Stimulated activated CD4-positive, alpha-beta T cell treated with anti-CD3 and anti-CD28 coated beads, Interleukin-2, amount 100 ng/mL, for 24 hours (primary cell): ENCODE data around the gene ENO2.
A peak's percentile ranks its signal among the peaks of the same experiment; 100 is the strongest.

Source experiments
- DNase-seq, 2 donors: peaks; one replicate each; pipeline ENCODE4 v3.0.0-alpha.2; 2020

The ENO2 gene

DNA sequence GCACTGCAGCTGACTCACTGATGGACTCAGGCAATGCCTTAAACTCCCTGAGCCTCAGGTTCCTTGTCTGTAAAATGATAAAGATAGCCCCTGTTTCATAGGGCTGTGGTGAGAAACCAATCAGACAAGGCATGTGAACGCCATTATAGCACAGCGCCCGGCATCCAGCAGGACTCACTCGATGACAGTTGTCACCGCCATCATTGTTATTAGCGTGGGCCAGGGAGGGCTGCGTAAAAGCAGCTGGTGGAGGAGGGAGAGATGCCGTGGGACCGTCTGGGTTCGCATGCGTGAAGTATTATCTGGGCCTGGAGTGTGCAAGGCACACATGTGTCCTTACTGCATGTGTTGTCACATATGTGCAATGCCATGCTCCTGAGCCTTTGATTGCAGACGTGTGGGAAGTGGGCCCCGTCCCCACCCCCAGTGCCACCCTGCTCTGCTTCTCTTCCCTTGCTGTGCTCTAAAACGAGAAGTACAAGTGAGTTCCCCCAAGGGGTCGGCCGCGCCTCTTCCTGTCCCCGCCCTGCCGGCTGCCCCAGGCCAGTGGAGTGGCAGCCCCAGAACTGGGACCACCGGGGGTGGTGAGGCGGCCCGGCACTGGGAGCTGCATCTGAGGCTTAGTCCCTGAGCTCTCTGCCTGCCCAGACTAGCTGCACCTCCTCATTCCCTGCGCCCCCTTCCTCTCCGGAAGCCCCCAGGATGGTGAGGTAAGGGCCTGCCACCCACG, 36.6 kb downstream of the ENO2 start, which contains the start of gene PTPN6:
Gene PTPN6 (plus strand): TSS at position 546 of the 730 bp plus-strand sequence. CDS start 157 bp downstream, at position 703.
- peak; percentile 64 to 75 for DNase-seq

DNA sequence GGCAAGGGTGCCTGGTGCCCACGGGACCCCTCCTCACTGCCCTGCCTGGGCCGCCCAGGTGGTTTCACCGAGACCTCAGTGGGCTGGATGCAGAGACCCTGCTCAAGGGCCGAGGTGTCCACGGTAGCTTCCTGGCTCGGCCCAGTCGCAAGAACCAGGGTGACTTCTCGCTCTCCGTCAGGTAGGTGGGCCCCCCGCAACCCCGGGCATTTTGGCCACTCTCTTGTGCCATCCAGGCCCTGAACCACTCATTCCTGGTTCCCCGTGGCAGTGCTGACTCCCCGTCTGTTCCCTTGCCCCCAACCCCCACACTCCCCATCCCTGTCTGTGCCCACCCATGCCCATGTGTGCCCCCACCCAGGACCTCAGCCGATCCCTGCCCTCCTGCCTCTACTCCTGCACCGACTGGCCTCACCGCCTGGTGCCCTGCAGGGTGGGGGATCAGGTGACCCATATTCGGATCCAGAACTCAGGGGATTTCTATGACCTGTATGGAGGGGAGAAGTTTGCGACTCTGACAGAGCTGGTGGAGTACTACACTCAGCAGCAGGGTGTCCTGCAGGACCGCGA, 37.3 kb downstream of the ENO2 start:
- peak in 1 of 2 donors; percentile 46 for DNase-seq

DNA sequence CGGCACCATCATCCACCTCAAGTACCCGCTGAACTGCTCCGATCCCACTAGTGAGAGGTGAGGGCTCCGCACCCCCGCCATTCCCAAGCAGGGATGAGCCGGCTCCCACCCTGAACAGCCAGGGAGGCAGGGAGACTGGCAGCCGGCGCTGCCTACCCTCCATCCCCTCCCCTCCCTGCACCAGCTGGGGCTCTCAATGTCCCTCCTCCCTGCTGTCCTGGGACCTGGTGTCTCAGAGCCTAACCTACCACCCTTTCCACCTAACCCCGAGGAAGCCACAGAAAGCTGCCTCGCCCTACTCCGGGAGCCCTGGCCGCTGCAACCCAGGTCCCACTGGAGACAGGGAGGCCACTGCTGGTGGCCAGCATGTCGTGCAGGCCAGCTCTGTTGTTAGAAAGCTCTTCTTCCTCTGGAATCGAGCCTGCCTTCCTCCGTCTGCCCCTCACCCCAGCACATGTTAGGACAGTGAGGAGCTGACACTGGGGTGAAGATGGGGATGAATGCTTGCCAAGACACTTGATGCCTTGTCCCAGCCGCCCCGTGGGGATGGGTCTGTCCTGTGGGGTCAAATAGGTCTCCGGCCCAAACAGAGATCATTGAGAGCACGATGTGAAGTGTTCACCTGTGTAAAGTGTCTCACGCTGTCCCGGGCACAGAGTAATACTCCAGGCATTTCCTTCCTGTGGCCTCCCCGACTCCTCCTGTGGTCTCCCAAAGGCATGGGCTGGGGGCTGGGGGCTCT, 37.9 kb downstream of the ENO2 start:
- peak; percentile 39 to 52 for DNase-seq

DNA sequence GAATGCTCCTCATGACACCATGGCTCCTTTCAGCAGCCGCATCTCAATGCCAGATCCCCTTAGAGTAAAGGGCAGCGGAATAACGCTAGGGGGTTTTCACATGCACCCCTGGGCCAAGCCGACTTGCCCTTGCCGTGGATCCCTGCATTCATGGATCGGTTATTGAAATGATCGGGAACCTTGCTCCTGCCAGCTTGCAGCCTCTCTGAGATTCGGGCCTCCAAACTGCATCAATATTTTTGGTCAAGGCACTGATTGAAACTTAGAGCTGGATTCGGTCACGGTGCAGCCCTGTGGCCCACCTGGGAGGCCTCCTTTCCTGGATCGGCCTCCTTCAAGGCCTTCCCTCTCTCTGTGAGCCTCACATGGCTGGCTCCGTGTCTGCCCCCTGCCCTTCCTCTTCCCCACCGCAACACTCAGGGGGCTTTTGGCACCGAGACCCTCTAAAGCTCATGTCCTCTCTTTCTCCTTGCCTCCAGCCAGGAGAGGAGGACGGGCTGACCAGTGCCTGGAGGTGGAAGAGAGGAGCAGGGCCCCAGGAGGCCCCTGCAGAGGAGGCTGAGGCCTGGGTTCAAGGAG, 38.6 kb downstream of the ENO2 start:
- peak; percentile 39 to 48 for DNase-seq

DNA sequence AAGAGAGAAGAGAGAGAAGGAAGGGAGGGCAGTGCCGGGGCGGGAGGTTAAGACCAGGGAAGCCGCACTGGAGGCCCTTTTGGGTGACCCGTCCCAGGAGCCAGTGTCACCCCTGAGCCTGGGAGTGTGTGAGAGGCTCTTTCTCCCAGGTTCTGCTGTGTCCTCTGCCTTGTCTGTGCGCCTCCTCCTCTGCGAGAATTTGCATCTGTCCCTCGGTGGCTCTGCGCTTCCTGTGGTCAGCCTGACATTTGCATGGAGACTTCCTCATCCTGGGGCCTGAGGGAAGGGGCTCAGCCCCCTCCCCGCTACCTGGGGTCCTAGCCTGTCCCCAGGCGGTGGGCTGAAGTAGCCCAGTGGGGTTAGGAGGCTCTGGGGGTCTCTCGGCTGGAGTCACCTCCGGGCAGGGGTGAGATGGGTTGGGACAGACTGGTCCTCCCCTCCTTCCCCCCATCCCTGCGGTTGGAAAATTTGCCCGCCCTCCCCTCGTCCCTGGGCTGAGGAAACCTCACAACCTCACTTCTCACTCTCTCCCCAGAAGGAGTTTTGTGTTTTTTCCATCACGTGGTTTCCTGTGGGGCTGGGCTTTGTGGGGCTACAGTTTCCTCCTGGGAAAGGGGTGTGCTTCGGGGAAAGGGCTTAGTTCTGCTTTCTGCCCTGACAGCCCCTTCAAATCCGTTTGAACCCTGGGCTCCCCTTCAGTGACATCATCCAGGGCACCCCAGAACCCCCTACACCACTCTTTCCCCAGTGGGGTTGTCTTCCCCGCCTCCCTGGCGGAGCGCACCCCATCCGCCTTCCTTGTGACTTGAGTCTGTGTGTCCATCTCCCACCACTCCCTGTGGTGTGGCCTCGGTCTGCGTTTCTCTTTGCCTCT, 39.3 kb downstream of the ENO2 start:
- DNase-seq, result peak; percentile 81 to 84

DNA sequence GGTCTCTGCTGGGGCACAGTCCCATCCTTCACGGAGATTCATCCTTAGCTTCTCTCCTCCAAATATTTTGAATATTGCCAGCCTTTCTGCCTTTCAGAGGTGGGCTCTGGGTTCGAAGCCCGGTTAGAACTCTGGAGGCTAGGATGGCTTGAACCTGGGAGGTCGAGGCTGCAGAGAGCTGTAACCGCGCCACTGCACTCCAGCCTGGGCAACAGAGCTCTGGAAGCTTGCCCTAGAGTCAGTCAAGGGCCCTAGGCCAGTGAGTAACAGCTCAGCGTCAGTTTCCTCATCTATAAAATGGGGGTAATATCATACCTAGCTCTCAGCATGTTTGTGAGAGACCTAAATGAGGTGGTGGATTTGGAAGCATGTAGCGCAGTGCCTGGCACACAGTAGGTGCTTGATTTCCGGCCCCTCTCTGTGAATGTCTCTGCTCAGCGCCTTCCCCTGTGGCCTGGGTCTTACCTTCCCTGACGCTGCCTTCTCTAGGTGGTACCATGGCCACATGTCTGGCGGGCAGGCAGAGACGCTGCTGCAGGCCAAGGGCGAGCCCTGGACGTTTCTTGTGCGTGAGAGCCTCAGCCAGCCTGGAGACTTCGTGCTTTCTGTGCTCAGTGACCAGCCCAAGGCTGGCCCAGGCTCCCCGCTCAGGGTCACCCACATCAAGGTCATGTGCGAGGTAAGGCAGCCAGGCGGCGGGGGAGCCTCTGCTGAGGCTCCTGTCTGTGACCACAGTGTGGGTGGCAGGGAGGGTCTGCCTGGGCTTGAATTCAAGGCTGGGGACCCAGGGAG, 40.1 kb downstream of the ENO2 start:
- peak in 1 of 2 donors; percentile 19 for DNase-seq

DNA sequence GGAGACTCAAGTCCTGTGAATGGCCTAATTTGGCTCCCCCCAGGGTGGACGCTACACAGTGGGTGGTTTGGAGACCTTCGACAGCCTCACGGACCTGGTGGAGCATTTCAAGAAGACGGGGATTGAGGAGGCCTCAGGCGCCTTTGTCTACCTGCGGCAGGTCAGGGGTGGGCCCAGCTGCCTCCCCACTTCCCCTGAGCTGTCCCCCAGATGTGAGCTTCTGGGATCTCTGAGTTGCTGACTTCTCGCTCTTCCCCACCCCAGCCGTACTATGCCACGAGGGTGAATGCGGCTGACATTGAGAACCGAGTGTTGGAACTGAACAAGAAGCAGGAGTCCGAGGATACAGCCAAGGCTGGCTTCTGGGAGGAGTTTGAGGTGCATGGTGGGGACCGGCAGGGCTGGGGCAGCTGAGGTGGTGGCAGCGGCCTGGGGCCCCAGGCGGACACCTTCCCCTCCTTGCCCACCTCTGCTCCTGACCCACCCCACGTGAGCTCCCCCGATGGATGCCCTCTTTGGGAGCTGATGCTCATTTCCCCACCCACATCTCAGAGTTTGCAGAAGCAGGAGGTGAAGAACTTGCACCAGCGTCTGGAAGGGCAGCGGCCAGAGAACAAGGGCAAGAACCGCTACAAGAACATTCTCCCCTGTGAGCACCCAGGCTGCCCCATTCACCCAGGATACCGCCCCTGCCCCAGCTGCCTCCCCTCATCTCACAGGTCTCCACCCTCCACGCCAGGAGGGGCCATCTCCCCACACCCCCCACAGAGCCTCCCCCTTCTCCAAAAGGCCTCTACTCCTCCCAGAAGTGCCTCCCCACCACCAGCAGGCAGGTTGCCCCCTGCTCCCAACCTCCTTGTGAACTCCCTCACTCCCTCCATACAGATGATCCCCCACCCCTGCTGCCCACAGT, 41.0 kb downstream of the ENO2 start:
- DNase-seq, result no peak

DNA sequence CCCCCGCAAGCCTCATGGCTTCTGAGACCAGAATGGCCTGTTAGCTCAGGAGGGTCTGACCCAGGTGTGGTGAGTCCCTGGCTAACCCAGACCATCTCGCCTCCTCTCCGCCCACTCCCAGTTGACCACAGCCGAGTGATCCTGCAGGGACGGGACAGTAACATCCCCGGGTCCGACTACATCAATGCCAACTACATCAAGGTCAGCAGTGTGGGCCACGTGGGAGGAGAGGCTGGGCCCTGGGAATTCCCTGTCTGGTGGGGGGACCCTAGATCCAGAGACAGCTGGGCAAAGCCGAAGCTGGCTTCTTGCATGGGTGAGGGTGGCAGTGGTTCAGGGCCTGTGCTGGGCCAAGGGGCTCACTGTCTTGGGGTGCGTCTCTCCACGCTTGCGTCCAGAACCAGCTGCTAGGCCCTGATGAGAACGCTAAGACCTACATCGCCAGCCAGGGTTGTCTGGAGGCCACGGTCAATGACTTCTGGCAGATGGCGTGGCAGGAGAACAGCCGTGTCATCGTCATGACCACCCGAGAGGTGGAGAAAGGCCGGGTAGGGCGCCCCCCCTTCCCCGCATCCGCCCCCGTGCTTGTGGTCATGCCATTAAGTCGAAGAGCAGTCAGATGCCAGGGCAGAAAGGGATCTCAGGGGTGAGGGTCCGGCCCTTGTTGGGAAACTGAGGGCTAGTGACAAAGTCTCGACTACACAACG, 41.8 kb downstream of the ENO2 start:
- DNase-seq, result peak in 1 of 2 donors; percentile 37

DNA sequence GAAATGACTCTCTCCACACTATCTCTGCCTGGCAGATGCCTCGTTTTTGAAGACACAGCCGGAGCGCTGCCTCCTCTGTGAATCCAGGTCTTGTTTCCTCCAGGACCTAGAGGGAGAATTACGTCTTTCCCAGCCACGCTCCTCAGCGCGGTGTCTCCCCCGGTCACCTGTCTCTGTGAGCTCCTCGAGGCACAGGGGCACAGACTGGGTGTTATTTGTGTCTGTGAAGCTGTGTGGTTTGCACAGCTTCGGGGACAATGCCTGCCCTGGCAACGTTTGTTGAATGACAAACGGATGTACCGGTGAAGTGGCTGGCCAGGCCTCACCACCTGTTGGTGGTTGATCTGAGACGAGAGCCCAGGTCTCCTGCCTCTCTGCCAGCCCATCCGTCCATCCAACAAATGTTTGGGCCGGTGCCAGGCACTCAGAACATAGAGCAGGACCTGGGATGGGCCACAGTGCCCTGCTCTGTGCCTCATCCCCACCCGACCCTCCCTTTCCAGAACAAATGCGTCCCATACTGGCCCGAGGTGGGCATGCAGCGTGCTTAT, 42.8 kb downstream of the ENO2 start:
- DNase-seq, result peak in 1 of 2 donors; percentile 29

DNA sequence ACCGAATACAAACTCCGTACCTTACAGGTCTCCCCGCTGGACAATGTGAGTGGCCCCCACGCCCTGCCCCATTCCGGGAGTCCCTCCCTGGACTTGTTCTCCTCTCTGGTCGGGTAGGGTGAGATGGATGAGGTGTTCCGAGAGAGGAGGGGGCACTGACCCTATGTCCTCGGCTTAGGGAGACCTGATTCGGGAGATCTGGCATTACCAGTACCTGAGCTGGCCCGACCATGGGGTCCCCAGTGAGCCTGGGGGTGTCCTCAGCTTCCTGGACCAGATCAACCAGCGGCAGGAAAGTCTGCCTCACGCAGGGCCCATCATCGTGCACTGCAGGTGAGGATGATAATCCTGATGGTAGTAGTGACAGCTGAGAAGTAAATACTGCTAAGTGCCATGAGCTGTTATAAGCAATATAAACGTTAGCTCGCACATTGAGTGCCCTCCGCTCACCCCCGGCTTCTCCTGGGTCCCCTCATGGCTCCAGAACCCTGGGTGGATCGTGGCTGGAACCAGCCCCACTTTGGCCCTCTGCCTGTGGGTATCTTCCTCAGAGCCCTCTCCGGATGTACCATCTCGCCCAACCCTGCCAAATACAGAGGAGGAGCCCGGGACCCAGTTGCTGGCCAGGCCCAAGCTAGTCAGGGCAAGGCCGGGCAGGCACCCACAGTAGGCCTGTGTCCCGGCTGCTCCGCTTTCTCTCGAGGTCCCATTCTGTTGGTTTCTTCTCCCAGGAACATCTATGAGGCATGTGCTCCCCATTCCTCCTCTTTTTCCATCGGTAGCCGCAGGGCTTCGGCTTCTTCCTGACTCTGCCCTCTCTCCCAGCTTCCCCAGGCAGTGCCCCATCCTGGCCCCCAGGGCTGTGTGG, 43.6 kb downstream of the ENO2 start:
- DNase-seq, result peak in 1 of 2 donors; percentile 36

DNA sequence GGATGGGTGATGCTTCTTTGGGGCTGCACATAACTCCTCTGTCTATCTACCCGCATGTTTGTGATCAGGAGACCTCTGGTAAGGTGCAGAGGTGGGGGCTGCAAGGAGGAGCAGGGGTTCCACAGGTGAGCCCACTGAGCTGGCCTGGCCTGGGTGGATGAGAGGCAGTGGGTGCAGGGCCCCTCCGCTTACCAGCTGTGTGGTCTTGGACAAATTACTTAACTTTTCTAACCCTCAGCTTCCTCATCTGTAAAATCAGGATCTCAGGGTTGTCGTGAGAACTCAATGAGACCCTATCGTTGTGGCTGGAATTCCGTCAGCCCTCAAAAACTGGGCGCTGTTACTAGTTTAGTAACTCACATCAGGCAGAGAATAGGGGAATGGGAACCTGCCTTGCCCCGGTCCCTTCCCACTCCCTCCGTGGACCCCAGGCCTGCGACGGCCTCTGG, 44.3 kb downstream of the ENO2 start:
- no peak for DNase-seq

DNA sequence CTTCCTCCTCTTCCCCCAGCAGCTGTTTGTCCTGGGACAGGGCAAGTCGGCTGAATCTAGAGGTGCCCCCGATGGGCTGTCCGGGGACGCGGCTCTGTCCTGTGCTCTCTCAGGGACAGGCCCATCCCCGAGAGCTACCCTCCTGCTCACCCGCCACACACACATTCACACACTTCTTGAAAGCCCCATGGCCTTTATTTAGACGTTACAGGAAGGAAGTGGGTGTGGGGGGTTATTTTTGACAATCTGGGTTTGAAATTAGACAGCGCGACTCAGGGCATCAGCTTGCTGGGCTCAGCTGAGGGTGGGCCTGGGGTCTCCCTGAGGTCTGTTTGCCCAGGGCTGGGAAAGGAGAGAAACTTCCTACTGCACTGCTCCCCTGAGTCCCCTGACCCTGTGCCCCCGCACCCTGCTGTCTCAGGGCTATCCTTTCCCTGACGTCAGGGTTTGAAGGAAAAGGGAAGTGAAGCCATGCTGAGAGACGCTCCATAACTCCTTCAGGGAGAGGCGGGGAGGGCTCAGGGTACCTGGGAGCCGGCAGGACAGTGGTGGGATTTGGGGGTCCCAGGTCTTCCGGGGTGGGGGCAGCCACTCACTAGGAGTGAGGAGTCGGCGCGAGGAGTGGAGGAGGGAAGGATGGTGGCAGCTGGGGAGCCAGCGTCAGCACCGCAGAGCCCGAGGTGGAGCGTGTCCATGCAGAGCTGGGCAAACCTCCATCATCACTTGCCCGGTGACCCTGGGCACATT, 44.9 kb downstream of the ENO2 start:
- DNase-seq, result peak; percentile 68 to 73

DNA sequence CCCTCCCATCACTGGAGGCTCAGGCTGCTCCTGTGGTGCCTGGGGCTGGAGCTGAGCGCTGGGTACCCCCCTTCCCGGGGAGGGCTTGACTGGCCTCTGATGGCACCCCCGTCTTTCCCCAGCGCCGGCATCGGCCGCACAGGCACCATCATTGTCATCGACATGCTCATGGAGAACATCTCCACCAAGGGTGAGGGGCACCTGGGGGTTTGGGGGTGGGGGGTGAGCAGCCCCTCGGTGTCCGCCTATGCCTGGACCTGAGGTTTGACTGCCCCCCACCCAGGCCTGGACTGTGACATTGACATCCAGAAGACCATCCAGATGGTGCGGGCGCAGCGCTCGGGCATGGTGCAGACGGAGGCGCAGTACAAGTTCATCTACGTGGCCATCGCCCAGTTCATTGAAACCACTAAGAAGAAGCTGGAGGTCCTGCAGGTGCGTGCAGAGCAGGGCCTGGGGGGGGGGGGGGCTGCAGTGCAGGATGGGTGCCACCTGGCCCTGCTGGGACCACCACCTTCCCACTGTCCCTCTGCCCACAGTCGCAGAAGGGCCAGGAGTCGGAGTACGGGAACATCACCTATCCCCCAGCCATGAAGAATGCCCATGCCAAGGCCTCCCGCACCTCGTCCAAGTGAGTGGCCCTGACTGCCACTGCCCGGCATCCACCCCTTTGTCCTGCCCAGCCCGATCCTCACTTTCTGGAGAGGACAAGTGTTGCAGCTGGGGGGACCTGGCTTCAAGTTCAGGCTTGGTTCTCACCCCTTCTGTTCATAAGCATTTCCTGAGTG, 45.6 kb downstream of the ENO2 start:
- DNase-seq, result no peak

DNA sequence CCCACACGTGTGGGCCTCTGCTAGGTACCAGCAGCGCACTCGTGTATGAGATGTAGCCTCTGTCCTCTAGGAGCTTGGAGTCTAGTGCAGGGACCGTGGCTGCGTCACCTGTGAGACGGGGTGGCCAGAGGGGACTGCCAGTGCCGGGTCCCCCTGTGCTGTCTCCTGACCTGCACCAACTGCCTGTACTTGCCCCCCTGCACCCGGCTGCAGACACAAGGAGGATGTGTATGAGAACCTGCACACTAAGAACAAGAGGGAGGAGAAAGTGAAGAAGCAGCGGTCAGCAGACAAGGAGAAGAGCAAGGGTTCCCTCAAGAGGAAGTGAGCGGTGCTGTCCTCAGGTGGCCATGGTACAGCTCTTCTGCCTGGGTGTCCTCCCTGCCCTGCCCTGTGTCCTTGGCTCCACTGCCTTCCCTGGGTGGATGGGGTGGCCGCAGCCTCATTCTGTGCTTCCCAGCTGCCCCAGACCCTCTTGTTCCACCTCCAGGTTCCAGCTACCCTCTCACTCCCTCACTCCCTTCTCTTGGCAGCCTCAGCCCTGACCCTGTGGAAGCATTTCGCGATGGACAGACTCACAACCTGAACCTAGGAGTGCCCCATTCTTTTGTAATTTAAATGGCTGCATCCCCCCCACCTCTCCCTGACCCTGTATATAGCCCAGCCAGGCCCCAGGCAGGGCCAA, 46.4 kb downstream of the ENO2 start:
- DNase-seq, result peak in 1 of 2 donors; percentile 38

DNA sequence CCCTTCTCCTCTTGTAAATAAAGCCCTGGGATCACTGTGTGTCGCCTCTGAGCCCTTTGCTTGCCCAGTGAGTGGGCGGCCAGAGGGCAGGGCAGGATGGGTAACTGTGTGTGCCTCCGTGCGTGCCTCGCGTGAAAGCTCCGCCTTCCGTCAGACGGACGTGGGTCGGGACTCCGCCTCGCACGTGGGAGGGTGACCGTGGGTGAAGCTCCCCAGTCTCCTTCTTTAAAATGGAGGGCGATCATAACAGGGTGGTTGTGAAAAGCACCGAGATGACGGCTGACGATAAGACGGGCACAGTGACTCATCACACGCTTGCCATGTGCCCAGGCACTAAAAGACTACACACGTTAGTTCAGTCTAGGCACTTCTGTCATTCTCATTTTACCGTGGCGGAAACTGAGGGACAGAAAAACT, 46.9 kb downstream of the ENO2 start:
- peak; percentile 93 to 94 for DNase-seq

DNA sequence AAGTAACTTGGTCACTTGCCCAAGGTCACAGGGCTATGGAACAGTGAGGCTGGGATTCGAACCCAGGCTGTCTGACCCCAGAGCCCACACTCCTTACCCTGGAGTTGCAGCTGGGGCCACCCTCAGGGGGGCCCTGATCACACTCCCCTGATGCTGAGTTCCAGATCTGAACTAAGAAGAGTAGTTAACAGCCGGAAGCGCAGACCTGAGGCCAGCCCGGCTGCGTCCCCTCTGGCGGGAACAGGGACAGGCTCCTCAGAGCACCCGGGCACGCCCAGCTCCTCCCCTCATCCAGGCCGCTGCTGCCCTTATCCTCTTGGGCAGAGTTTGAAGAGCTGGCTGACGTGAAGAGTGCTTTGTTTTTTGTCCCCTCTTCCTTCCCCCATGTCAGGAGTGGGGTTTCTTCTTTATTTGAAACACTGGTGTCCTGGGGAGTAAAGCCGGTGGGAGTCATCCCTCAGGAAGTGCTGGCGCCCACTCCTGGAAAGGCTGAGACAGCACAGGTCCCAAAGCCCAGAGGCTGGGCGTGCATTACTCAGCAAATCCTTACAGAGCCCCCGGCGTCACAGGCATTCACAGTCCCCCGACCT, 47.4 kb downstream of the ENO2 start:
- peak; percentile 71 for DNase-seq
